Erythroblast (primary cell): ENCODE data around the gene EPB41L4B.
"Not testable (repeated sequence)": the region's sequence is repeated elsewhere in the genome, so short reads cannot be mapped to it uniquely, and the experiment has no call there.

Experiments
- DNase-seq, 2 experiments: peaks; one replicate each; lab custom pipeline; 2025; lab: John Stamatoyannopoulos, UW
- GATA1 ChIP-seq: IDR thresholded peaks from 2 replicates; pipeline ENCODE4 v1.6.1; 2011; ENCODE audit warnings: low read depth, mild to moderate bottlenecking, control low read depth, low read length, moderate library complexity
- POLR2A ChIP-seq: IDR thresholded peaks from 2 replicates; pipeline ENCODE4 v1.6.1; 2011; ENCODE audit warnings: mild to moderate bottlenecking, low read length

The EPB41L4B gene

DNA sequence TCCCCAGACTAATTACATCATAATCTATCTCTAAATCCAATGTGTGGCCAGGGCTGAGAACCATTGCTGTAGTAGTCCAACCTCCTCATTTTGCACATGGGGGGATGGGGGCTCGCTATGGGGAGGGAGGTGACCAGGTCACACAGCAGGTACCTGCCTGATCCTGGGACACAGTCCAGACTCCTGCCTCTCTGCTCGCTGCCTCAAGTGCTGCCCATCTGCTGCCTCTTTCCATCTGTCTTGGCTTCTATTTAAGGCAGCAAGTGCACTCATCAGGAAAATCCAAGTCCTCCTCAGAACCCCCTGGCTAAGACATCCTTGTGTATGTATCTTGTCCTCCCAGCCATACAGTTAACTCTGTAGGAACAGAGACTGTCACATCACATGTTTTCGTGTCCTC is 96.1 kb downstream of the EPB41L4B start:
- DNase-seq, result no peak

DNA sequence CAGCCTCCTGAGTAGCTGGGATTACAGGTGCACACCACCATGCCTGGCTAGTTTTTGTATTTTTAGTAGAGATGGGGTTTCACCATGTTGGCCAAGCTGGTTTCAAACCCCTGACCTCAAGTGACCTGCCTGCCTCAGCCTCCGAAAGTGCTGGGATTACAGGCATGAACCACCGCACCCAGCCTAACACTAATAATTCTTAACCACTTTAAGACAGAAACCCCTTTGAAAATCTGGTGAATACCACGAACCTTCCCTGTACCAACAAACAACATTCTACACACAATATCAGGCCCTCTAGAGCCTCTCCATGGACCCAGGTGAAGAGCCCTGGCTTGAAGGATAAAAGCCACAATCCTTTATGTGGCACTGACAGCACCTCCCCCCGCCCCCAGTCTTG is 102.6 kb downstream of the EPB41L4B start:
- DNase-seq, result not testable (repeated sequence)

More for the DNA sequence above, 96.1 kb downstream of the EPB41L4B start:
- TF ChIP-seq GATA1, result no peak

DNA sequence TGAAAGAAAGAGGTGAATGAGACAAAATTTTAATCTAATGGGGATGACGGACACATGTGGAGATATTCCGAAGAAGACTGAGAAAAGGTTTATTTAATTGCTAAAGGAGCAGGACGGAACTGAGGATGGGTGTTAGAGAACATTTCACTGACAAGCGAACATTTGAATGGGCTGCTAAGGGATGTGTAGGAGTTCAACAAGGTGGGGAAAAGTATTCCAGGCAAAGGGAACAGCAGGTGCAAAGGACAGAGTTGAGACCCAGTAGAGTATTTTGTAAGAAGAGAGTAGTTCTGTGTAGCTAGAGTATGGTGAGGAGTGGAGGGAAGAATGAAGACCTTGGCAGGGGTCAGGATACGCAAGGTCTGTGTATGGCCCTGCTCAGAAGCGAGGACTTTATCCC is 106.4 kb downstream of the EPB41L4B start:
- DNase-seq, result no peak
- TF ChIP-seq GATA1 (no peak), POLR2A (no peak)

DNA sequence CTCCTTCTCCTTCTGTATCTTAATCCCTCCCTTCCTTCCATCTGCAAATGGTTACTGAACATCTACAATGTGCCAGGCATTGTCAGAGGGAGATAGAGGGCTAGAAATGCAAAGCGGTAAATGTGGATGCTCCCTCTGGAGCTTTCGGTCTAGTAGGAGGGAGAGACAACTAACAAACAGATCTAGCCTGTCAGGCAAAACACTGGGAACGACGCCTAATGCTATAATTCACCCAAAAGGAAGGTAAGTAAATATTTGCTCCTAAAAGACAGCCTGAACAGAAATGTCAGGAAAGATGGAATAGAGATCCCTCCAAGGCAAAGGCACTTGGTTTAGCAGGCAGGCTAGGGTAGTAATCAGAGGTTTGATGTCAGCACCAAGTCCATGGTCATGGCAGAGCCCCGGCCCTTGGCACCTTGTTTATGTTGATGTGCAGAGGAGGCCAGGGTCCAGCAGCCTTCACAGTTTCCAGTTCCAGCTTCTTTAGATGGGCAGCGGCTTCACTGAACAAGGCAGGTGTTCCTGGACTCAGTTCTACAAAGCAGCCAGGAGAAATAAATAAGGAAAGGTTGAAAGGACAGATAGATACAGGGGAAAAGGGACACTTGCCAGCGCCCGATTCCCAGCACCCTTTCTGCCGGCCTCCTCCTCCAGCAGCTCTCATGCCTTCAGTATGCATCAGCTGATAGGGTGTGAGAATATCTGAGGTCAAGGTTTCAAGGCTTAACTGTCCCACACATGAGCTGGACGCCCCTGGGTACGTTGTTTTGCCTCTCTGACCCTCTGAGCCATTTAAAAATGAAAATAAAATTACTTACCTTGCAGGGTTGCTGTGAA is 107.4 kb downstream of the EPB41L4B start:
- TF ChIP-seq GATA1 (no peak), POLR2A (no peak)
- DNase-seq, result no peak

DNA sequence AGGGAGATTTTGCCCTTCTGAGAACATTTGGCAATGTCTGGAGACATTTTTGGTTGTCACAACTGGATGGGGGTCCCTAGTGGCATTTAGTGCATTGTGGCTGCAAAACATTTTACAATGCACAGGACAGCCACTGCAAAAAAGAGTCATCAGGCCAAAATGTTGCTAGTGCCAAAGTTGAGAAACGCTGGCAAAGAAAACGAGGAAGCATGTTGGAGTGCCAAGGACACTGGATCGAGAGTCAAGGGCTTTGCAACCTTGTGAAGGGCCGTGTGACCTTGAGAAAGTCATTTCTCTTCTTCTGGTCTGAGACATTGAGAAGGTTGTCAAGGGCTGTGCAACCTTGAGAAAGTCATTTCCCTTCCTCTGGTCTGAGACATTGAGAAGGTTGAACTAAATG is 108.1 kb downstream of the EPB41L4B start:
- TF ChIP-seq GATA1, result no peak
- no peak for TF ChIP-seq POLR2A
- DNase-seq, result no peak

DNA sequence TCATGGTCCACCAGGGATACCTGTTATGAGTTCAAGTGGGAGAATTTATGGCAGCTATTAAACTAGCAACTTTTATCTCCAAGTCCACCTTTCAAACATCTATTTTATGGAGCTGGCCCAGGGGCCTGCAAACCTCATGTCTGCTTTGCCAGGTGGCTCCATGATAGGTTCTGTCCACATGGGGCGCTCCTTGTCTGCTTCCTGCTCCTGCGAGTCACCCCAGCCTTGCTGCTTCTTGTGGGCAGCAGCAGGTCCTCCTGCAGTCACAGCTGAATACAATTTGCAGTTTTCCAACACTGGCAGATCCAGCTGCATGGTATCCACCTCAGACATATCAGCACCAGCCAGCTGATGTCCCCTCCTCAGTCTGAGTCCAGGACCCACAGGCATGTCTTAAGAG is 114.2 kb downstream of the EPB41L4B start:
- peak; percentile 11 to 12 for DNase-seq
- TF ChIP-seq POLR2A (no peak), GATA1 (no peak)

DNA sequence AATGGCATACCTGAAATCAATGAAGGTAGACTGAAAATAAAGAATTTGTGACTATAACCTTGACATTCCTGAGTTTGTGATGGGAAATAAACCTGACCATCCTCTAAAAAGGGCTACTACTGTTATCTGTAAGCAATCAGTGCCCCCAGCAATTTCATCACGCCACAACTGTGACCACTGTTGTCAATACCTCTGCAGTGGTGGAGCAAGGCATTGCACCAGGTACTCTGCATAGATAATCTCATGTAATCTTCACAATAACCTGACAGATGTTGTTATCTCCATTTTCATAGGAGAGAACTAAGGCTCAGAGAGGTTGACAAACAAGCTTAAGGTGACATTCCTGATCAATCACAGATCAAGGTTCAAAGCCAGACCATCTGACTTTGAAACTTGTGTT is 115.3 kb downstream of the EPB41L4B start:
- DNase-seq, result no peak
- no peak for TF ChIP-seq GATA1
- TF ChIP-seq POLR2A, result no peak

DNA sequence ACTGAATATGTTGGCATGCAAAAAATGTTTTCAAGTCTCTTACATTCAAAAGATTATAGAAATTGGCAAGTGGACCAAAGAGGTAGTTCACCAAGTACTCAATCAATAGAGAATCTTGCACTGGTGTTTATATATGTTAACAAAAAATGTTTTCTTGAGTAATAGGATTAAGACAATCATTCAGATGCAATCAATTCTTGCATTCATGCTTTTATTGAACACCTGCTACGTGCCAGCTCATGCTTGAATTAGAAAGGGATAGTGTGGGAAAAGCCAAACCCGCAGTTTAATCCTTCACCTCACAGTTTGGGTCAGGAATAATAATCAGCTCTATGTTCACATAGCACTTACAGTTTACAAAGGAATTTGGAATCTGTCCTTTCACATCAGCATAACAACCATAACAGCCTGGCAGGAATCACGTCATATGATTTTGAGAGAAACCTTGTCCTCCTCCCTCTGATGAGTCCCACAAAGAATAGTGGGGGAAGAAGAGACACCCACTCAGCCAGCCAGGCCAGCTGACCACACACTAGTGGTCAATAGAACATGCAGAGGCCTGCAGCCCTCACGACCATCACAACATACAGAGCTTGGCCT is 117.0 kb downstream of the EPB41L4B start:
- TF ChIP-seq POLR2A, result no peak
- no peak for TF ChIP-seq GATA1

DNA sequence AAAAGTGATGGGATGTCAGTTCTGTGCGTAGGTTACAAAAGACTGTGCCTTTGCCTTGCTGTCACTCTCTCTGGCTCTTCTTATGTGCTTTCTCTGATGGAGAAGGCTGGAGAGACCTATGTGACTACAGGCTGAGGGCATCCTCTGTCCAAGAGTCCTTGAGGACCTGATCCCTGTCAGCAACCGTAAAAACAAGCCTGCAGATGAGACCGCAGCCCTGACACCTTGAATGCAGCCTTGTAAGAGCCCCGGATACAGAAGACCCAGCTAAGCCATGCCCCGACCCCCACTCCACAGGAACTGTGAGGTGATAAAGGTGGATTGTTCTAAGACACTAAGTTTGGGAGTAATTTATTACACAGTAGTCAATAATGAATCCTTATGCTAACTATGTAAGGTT is 121.2 kb downstream of the EPB41L4B start:
- no peak for TF ChIP-seq GATA1
- no peak for TF ChIP-seq POLR2A
- DNase-seq, result no peak

More for the DNA sequence above, 117.0 kb downstream of the EPB41L4B start:
- no peak for DNase-seq

DNA sequence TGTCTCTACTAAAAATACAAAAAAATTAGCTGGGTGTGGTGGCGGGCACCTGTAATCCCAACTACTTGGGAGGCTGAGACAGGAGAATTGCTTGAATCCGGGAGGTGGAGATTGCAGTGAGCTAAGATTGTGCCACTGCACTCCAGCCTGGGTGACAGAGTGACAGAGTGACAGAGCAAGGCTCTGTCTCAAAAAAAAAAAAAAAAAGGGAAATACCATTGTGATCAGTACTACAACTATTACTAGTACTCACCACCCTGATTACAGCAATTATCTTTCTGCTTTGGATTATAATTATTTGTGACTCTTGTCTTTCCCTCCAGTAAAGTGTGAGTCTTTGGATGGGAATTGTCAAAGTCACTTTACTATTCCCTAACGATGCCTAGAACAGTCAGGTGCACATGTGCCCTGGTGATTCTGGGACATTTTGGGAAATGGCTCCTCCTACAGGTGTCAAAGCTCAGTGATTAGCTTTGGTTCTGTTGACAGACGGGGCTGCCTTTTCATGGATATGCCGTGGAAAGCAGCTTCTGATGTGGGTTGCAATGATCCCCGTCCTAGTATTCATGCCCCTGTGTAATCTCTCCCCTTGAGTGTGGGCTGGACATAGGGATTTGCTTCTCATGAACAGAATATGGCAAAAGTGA is 122.0 kb downstream of the EPB41L4B start:
- DNase-seq, result peak; percentile 30 to 57
- TF ChIP-seq GATA1 (no peak), POLR2A (no peak)

DNA sequence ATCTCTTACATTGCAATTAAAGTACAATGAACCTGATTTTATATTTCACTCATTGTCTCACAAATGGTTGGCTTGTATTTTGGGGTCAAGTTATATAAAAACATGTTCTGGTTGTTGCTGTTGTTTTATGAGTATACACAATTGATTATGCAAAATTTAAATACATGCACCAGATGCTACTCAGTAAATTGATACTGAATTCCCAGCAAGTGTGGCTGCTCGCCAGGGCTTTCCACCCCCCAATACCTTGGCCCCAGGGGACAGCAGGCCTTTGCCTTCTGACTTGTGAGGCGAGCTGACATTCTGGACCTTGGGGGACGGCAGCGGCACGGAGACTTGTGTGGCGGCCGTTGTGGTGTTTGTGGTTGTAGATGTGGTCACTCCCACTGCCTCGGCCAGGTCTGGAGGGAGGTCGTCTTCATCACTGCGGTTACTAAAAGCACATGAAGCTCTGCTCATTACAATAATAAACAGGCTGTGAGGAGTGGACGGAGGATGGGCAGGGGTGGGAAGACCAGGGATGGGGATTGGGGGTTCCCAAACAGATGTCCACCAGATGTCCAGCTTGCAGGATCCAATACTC is 126.8 kb downstream of the EPB41L4B start:
- DNase-seq, result no peak
- TF ChIP-seq POLR2A (no peak), GATA1 (no peak)

DNA sequence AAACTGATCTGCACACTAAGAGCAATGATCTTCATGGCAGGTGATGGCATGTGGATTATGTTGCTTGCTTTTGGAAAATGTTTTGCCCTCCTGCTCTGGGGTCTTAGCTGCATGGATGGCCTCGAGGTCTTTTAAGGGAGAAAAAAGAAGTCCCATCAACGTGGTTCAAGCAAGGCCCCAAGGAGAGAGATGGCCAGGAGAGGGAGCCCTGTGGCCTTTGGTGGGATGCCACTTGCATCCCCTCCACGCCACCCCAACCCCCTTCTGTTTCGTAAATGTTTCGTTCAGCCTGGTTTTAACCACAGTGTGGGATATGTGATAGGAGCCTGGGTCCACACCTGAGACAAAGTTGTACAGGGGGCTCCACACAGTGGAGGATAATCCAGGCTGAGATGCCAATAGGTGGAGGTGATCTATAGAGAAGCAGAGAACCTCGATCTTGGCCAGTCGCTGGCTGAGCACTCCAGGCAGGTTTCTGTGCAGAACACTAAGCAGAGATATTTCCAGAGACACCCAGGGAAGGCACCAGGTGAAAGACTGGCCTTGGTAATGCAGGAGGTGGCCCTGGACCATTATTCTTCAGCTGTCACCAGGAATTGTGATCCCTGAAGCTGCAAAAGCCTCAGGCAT is 128.0 kb downstream of the EPB41L4B start:
- DNase-seq, result peak; percentile 13 to 15
- TF ChIP-seq GATA1, result no peak
- no peak for TF ChIP-seq POLR2A

DNA sequence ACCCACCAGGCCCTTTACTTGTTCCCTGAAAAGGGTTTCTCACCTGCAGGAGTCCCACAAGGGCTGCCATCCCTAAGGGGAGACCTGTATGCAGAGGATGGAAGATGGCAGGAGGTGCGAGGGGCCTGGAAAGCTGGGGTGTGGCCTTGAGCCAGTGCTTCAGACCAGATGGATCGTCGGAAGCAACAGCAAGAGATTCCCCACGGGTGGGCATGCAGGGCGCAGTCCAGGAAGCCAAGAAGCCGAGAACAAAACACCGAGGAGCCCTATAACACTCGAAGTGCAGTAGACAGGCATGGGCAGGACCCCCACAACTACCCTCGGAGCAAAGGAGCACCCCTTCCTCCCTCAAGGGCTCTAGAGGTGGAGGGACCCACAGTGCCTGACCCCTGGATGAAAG is 129.1 kb downstream of the EPB41L4B start:
- DNase-seq, result no peak
- TF ChIP-seq POLR2A (no peak), GATA1 (no peak)
